HCT116 (cell line): ENCODE data around the gene DNASE2. TPM values are rescaled to one million over a fixed set of nuclear protein-coding genes. Genes with fewer than 3 reads are reported as not detected.

ENCODE experiments used
- ATAC-seq: fragments of 200-7000 bp; cut with Tn5 transposase; 2 replicates; pipeline ENCODE4 v1.9.1; 2020; ENCODE audit warnings: mild to moderate bottlenecking, moderate library complexity
- BruUV-seq: library from RNA; stranded (reverse); fragments of 400-500 nt; replicated peaks from 2 replicates; lab custom pipeline; 2021; lab: Mats Ljungman, UMichigan
- CTCF ChIA-PET: fragments of 300-600 bp; sonication (Branson Sonifier 250); formaldehyde crosslinking; loops from one replicate; lab custom pipeline; 2021; ENCODE audit warnings: antibody characterized with exemption; lab: Charles Lee
- POLR2A ChIA-PET: fragments of 300-600, 350-600 bp; sonication (Branson Sonifier 250); formaldehyde crosslinking; loops from one replicate; lab custom pipeline; 2021; ENCODE audit warnings: antibody characterized with exemption; lab: Charles Lee
- RAD21 ChIA-PET, 2 experiments: fragments of 300-600 bp; sonication (Branson Sonifier 250); formaldehyde crosslinking; loops; one replicate each; lab custom pipeline; 2023; ENCODE audit warnings: low total read pairs in 2 of 2; ENCODE audit not compliant: uncharacterized antibody in 2 of 2, unreplicated experiment in 2 of 2, low non-redundant PET in 1 of 2; lab: Charles Lee
- DNase-seq: peaks from one replicate; pipeline ENCODE4 v3.0.0-alpha.2; 2010; ENCODE audit warnings: low read depth, low spot score
- H2AFZ ChIP-seq: fragments of 200-600 bp; shearing (Covaris generic), sonication (generic); 2 replicates; pipeline ENCODE4 v1.6.1; 2017; ENCODE audit warnings: low read depth, mixed run types, mixed read lengths, antibody characterized with exemption, low read length; ENCODE audit not compliant: poor library complexity, severe bottlenecking
- H3K27ac ChIP-seq: 2 replicates; pipeline ENCODE4 v1.5.1; 2012; ENCODE audit warnings: low read depth, low read length
- H3K27me3 ChIP-seq: fragments of 200-600 bp; sonication (generic); 2 replicates; pipeline ENCODE4 v1.6.1; 2016; ENCODE audit warnings: mixed run types, low read length, mixed read lengths; ENCODE audit not compliant: insufficient read depth
- H3K36me3 ChIP-seq, 2 experiments: fragments of 200-500 bp in 1 of 2; fragments of 200-600 bp in 1 of 2; sonication (Bioruptor generic) in 1 of 2; sonication (generic) in 1 of 2; 2 replicates each; pipeline versions ENCODE4 v1.5.1 to v1.6.1; 2014 to 2016; ENCODE audit warnings: low read length in 2 of 2, inconsistent platforms in 1 of 2, mixed read lengths in 1 of 2, mixed run types in 1 of 2; ENCODE audit not compliant: insufficient read depth in 2 of 2, control insufficient read depth in 1 of 2
- H3K4me1 ChIP-seq, 2 experiments: fragments of 200-600 bp in 1 of 2; sonication (generic) in 1 of 2; 2 replicates each; pipeline versions ENCODE4 v1.5.1 to v1.6.1; 2012 to 2017; ENCODE audit warnings: low read length in 2 of 2, inconsistent platforms in 1 of 2, mild to moderate bottlenecking in 1 of 2, mixed read lengths in 1 of 2, mixed run types in 1 of 2, moderate library complexity in 1 of 2; ENCODE audit not compliant: insufficient read depth in 2 of 2, control insufficient read depth in 1 of 2
- H3K4me2 ChIP-seq: fragments of 200-600 bp; sonication (generic); 2 replicates; pipeline ENCODE4 v1.6.1; 2017; ENCODE audit warnings: mixed run types, low read length, mixed read lengths
- H3K4me3 ChIP-seq, 2 experiments: fragments of 200-600 bp in 1 of 2; sonication (generic) in 1 of 2; replicated peaks in 1 of 2; 2 replicates each; pipeline ENCODE4 v1.5.1; 2011 to 2016; ENCODE audit warnings: low read length in 2 of 2, control low read depth in 1 of 2, low read depth in 1 of 2, mild to moderate bottlenecking in 1 of 2, mixed read lengths in 1 of 2, mixed run types in 1 of 2
- H3K79me2 ChIP-seq: fragments of 200-600 bp; sonication (generic); 2 replicates; pipeline ENCODE4 v1.6.1; 2017; ENCODE audit warnings: mild to moderate bottlenecking, mixed run types, low read length, moderate library complexity, mixed read lengths; ENCODE audit not compliant: insufficient read depth
- H3K9ac ChIP-seq: fragments of 200-600 bp; sonication (generic); 2 replicates; pipeline ENCODE4 v1.6.1; 2016; ENCODE audit warnings: low read length, mixed read lengths
- H3K9me2 ChIP-seq: fragments of 200-600 bp; sonication (generic), shearing (Covaris generic); 2 replicates; pipeline ENCODE4 v1.6.1; 2017; ENCODE audit warnings: mixed run types, mild to moderate bottlenecking, moderate library complexity; ENCODE audit not compliant: insufficient read depth
- H3K9me3 ChIP-seq, 2 experiments: fragments of 200-500 bp in 1 of 2; fragments of 200-600 bp in 1 of 2; sonication (Bioruptor generic) in 1 of 2; sonication (generic) in 1 of 2; 2 replicates each; pipeline ENCODE4 v1.6.1; 2014 to 2017; ENCODE audit warnings: low read length in 2 of 2, mixed read lengths in 2 of 2, inconsistent platforms in 1 of 2, low read depth in 1 of 2, mild to moderate bottlenecking in 1 of 2, mixed run types in 1 of 2, moderate library complexity in 1 of 2; ENCODE audit not compliant: control insufficient read depth in 1 of 2, insufficient read depth in 1 of 2
- H4K20me1 ChIP-seq: fragments of 200-600 bp; sonication (generic), shearing (Covaris generic); 2 replicates; pipeline ENCODE4 v1.6.1; 2017; ENCODE audit warnings: mixed run types, mild to moderate bottlenecking, moderate library complexity; ENCODE audit not compliant: insufficient read depth
- CEBPB ChIP-seq: IDR thresholded peaks from 2 replicates; pipeline ENCODE4 v1.6.1; 2012; ENCODE audit warnings: low read depth
- ELF1 ChIP-seq: IDR thresholded peaks from 2 replicates; pipeline ENCODE4 v1.6.1; 2012; ENCODE audit warnings: low read depth, borderline replicate concordance
- EZH2 ChIP-seq: fragments of 200-600 bp; sonication (generic); IDR thresholded peaks from 2 replicates; pipeline ENCODE4 v1.6.1; 2017; ENCODE audit warnings: antibody characterized with exemption, mixed run types
- FOSL1 ChIP-seq: IDR thresholded peaks from 2 replicates; pipeline ENCODE4 v1.6.1; 2012; ENCODE audit warnings: low read depth
- JUND ChIP-seq: IDR thresholded peaks from 2 replicates; pipeline ENCODE4 v1.6.1; 2012
- RAD21 ChIP-seq: IDR thresholded peaks from 2 replicates; pipeline ENCODE4 v1.6.1; 2012; ENCODE audit warnings: low read depth, mild to moderate bottlenecking
- REST ChIP-seq: IDR thresholded peaks from 2 replicates; pipeline ENCODE4 v1.6.1; 2012; ENCODE audit warnings: low read depth
- SIN3A ChIP-seq: IDR thresholded peaks from 2 replicates; pipeline ENCODE4 v1.6.1; 2012; ENCODE audit warnings: low read depth
- ZBTB33 ChIP-seq: IDR thresholded peaks from 2 replicates; pipeline ENCODE4 v1.6.1; 2011; ENCODE audit warnings: mild to moderate bottlenecking, low read length, moderate library complexity; ENCODE audit not compliant: insufficient replicate concordance; ENCODE audit errors: extremely low read depth
- ZNF274 ChIP-seq: fragments of 200-500 bp; sonication (Bioruptor generic); IDR thresholded peaks from 2 replicates; pipeline ENCODE4 v1.6.1; 2014; ENCODE audit warnings: mild to moderate bottlenecking, low read depth, low read length, inconsistent platforms
- intact Hi-C: fragments of 100-400 bp; cut with micrococcal nuclease; formaldehyde crosslinking; loops from 2 replicates; pipeline ENCODE4 v1.10.0; 2022
- total RNA-seq: library from RNA; stranded (reverse); gene quantifications from one replicate; pipeline ENCODE4 v1.2.1, GENCODE V29; 2021; ENCODE audit not compliant: unreplicated experiment
- TF ChIP-seq, protein P1 (sequence below), 3 experiments: fragments of 200-600 bp in 1 of 3; sonication (generic) in 1 of 3; IDR thresholded peaks in 2 of 3; conservative IDR thresholded peaks in 1 of 3; 2 replicates each; pipeline ENCODE4 v1.5.1; 2012 to 2017; ENCODE audit warnings: low read depth in 2 of 3, low read length in 2 of 3, antibody characterized with exemption in 1 of 3, borderline replicate concordance in 1 of 3, control low read depth in 1 of 3, mild to moderate bottlenecking in 1 of 3, mixed read lengths in 1 of 3, mixed run types in 1 of 3, moderate library complexity in 1 of 3; ENCODE audit not compliant: insufficient read depth in 1 of 3

DNASE2 gene
- total RNA-seq, 1 experiment from 2014 or later: 36.6 TPM

DNA sequence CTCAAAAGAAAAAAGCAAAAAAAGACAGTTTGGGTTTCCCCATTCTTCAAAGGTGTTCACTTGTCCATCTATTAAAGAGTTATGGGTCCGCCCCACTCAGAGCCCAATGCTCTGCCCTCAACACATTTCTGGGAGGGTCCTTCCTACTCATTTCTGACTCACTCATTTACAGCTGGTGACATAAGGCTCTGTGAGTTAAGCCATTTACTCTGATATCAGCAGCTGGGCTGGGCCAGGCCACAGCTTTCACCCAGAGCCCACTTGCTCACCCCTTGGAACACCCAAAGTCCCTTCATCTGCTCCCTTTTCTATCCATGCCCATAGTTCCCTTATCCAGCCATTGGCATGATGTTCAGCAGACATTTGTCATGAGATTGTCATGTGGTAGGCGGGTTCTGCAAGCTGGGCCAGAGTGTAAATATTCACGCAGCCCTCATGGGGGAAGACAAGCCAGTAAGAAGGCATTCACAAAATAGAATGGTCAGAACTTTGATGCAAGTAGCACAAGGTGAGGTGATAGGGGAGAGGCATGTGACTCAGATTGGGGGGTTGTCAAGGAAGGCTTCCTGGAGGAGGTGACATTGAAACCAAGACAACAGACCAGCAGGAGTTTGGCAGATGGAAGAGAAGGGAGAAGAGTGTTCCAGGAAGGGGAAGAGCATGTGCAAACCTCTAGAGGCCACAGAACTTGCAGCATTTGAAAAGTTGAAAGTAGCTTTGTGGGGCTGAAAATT lies 37.1 kb downstream of the DNASE2 start (continued):
- TF ChIP-seq ZBTB33: no peak
- TF ChIP-seq, all 23 proteins: peak for 0

DNA sequence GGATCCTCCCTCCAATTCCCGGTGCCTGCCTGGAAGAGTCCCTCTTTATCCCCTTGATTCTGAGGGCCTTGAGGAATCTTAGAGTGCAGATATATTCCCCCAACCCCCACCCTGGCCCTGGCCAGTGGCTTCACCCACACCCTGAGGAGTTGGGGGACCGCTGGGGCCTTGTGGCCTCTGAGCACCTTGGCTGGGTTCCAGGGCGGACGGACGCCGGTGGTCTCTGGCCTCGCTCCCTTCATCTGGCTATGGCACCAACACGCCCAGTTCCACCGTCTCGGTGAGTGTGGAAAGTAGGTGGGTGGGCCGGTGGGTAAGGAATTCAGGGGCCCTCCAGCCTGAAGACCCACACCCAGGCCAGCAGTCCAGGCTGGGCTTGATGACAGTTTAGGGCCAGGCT lies 37.9 kb downstream of the DNASE2 start:
- CTCF ChIA-PET: no interaction called here
- POLR2A ChIA-PET: no interaction called here
- RAD21 ChIA-PET: no interaction called here
- no peak for ATAC-seq
- H3K27me3 ChIP-seq: no peaks in the 10 kb centered on the region
- H3K4me2 ChIP-seq: no peak overlapping the region
- peaks cover 16 to 42% of the 10 kb centered on the region in 2 experiments; a peak in 3 of 4 replicates for H3K4me1 ChIP-seq
- H3K9ac ChIP-seq: no peak overlapping the region
- no peaks in the 10 kb centered on the region for H3K9me3 ChIP-seq
- no peak overlapping the region for H2AFZ ChIP-seq
- no peaks in the 10 kb centered on the region for H3K9me2 ChIP-seq
- peaks cover 36% of the 10 kb centered on the region; the same call in 1 of the 2 replicates for H3K79me2 ChIP-seq
- intact Hi-C loops: no loop called here
- no peak for DNase-seq
- no peaks in the 10 kb centered on the region for H4K20me1 ChIP-seq
- no TSS peak for BruUV-seq
- no peak overlapping the region for H3K4me3 ChIP-seq
- peaks cover 5 to 11% of the 10 kb centered on the region in 2 experiments; a peak in 1 of 4 replicates for H3K36me3 ChIP-seq
- no peak overlapping the region for H3K27ac ChIP-seq
- TF ChIP-seq, protein P1, sequence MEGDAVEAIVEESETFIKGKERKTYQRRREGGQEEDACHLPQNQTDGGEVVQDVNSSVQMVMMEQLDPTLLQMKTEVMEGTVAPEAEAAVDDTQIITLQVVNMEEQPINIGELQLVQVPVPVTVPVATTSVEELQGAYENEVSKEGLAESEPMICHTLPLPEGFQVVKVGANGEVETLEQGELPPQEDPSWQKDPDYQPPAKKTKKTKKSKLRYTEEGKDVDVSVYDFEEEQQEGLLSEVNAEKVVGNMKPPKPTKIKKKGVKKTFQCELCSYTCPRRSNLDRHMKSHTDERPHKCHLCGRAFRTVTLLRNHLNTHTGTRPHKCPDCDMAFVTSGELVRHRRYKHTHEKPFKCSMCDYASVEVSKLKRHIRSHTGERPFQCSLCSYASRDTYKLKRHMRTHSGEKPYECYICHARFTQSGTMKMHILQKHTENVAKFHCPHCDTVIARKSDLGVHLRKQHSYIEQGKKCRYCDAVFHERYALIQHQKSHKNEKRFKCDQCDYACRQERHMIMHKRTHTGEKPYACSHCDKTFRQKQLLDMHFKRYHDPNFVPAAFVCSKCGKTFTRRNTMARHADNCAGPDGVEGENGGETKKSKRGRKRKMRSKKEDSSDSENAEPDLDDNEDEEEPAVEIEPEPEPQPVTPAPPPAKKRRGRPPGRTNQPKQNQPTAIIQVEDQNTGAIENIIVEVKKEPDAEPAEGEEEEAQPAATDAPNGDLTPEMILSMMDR (IDR thresholded peaks at IDR 0.05 in 2 of 3, conservative IDR thresholded peaks at IDR 0.05 in 1 of 3; ENCODE audit: borderline replicate concordance in 1 of 3, insufficient read depth in 1 of 3, low read depth in 2 of 3, low read length in 2 of 3): no peak
- TF ChIP-seq JUND (no peak), ELF1 (no peak), CEBPB (no peak), REST (no peak), RAD21 (no peak), ZNF274 (no peak), ZBTB33 (no peak), SIN3A (no peak), FOSL1 (no peak), EZH2 (no peak)
